Naive B cell (primary cell): Measurements from ENCODE around the gene ABCG1. TPM values are rescaled to one million over a fixed set of nuclear protein-coding genes. Genes with fewer than 3 reads are reported as not detected.
A peak's percentile ranks its signal among the peaks of the same experiment; 100 is the strongest.

ENCODE experiments used
- ATAC-seq, 2 donors: fragments of 150-1000 bp; cut with Tn5 transposase; 2 replicates each; pipeline ENCODE4 v1.10.0; 2021; ENCODE audit warnings: low read depth in 2 of 2, mild to moderate bottlenecking in 2 of 2, moderate library complexity in 2 of 2
- DNase-seq: peaks from one replicate; pipeline ENCODE4 v3.0.0; 2022
- H3K27ac Mint-ChIP-seq, 6 donors: one replicate each; pipeline ENCODE4 v1.8.0; 2020 to 2022; ENCODE audit warnings: mild to moderate bottlenecking in 6 of 6, mixed read lengths in 6 of 6, moderate library complexity in 5 of 6, inconsistent platforms in 2 of 6
- H3K27me3 Mint-ChIP-seq, 3 donors: one replicate each; pipeline ENCODE4 v1.8.0; 2021 to 2022; ENCODE audit warnings: mixed read lengths in 3 of 3, mild to moderate bottlenecking in 1 of 3
- H3K36me3 Mint-ChIP-seq, 2 donors: one replicate each; pipeline ENCODE4 v1.8.0; 2020 to 2022; ENCODE audit warnings: mixed read lengths in 2 of 2, inconsistent platforms in 1 of 2, mild to moderate bottlenecking in 1 of 2
- H3K4me1 Mint-ChIP-seq, 3 donors: one replicate each; pipeline ENCODE4 v1.8.0; 2020 to 2022; ENCODE audit warnings: mixed read lengths in 3 of 3, inconsistent platforms in 1 of 3, mild to moderate bottlenecking in 1 of 3, moderate library complexity in 1 of 3
- H3K4me3 Mint-ChIP-seq, 8 donors: one replicate each; pipeline ENCODE4 v1.8.0; 2020 to 2022; ENCODE audit warnings: mild to moderate bottlenecking in 8 of 8, mixed read lengths in 8 of 8, moderate library complexity in 8 of 8, inconsistent platforms in 2 of 8
- H3K9me3 Mint-ChIP-seq, 7 donors: one replicate each; pipeline ENCODE4 v1.8.0; 2020 to 2022; ENCODE audit warnings: mixed read lengths in 7 of 7, mild to moderate bottlenecking in 5 of 7, inconsistent platforms in 2 of 7, moderate library complexity in 1 of 7
- polyA plus RNA-seq, 6 donors: library from polyadenylated mRNA; unstranded; fragments of 300-500 nt; fragmentation: Illumina TruSeq; gene quantifications; one replicate each; pipeline ENCODE4 v1.2.3, GENCODE V29; 2021; ENCODE audit warnings: low read depth in 6 of 6

The ABCG1 gene
- polyA plus RNA-seq, 6 donors from 2014 or later: 20.7 to 34.3 (median 25.1) TPM

DNA sequence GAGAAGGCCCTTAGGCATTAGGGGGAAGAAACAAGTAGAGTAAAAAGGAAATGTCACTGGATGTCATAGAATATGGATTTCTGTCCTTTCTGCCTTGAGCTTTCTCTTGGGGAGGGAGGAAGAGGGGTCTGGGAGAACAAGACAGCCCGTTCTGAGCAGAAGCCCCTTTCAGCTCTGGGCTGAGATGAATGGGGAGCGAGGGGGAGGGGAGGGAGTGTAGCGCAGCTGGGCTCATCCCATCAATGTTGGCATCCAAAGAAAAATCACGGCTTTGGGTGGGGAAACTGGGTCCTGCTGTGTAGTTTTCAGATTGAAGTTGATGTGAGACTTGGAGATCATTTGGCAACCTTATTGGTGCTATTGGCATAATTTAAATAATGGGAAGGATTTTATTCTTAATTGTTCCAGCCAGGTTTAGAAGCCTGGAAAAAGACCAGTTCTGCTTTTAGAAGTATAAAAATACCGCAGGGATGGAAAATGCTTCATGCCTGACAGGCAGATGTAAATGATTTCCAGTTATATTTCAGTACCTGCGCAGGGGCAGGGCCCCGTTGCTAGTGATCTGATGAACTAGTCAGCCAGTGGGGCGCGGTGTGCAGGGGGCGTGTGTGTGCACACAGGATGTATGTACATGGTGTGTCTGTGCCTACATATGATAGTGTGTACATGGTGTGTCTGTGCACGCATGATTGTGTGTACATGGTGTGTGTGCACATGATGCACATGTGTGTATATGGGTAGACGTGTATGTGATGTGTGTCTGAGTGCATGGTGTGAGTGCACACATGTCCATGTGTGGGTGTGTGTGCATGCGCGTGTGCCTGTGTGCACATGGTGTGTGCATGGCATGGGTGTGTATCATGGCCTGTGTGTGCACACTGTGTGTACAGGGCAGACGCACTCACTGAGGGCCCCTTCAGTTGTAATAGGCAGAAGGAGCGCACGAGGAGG is 36.0 kb downstream of the ABCG1 start:
- Mint-ChIP-seq H3K36me3 (no peaks in the 10 kb centered on the region), H3K9me3 (no peaks in the 10 kb centered on the region), H3K4me1 (peaks cover 45 to 73% (median 71%) of the 10 kb centered on the region in 3 donors), H3K27me3 (no peaks in the 10 kb centered on the region), H3K4me3 (peak overlapping the region; percentile 17 to 80 (median 40)), H3K27ac (peak overlapping the region in 4 of 6 donors; percentile 18 to 39 (median 26))
- ATAC-seq (peak; percentile 42 to 46), DNase-seq (no peak)

DNA sequence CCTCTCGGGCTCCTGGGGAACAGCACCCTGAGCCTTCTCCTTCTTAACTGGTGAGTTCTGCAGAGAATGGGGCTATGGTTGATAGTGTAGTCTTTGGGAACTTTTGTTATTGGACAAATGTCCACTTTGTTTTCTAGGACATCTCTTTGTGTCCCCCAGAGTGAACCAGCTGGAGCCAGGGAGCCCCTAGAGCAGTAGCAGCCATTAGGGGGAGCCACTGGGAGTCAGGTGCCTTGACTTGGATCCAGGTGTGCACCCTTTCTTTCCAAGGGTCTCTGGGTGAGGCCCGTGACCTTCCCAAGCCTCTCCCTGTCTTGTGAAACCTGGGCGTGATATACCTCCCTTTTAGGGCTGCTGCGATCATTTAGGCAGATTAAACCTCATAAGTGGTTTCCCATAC is 36.9 kb downstream of the ABCG1 start:
- no peak for ATAC-seq
- Mint-ChIP-seq H3K27ac (peak overlapping the region in 1 of 6 donors; percentile 18), H3K36me3 (no peaks in the 10 kb centered on the region), H3K4me1 (peaks cover 42 to 67% (median 62%) of the 10 kb centered on the region in 3 donors), H3K9me3 (no peaks in the 10 kb centered on the region), H3K4me3 (peak overlapping the region in 2 of 8 donors; percentile 55 to 80), H3K27me3 (no peaks in the 10 kb centered on the region)
- no peak for DNase-seq

DNA sequence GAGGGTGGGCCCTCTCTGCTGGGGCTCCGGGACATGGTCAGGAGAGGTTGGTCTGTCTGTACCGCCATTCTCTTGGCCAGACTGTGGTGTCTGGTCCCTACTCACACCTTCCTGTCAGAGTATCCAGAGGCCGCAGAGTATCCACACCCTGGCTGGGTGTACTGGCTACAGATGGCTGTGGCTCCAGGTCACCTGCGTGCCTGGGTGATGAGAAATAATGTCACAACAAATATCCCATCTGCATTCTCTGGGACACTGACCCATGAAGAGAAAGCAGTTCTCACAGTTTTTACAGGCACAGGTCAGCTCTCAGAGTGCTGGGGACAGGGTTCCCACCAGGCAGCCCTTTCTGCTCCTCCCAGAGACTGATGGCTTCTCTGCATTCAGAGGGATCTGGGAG is 37.4 kb downstream of the ABCG1 start:
- peaks cover 37 to 62% (median 59%) of the 10 kb centered on the region in 3 donors for H3K4me1 Mint-ChIP-seq
- no peak overlapping the region for H3K4me3 Mint-ChIP-seq
- no peaks in the 10 kb centered on the region for H3K36me3 Mint-ChIP-seq
- DNase-seq: no peak
- no peaks in the 10 kb centered on the region for H3K9me3 Mint-ChIP-seq
- no peaks in the 10 kb centered on the region for H3K27me3 Mint-ChIP-seq
- no peak for ATAC-seq
- H3K27ac Mint-ChIP-seq: no peak overlapping the region

DNA sequence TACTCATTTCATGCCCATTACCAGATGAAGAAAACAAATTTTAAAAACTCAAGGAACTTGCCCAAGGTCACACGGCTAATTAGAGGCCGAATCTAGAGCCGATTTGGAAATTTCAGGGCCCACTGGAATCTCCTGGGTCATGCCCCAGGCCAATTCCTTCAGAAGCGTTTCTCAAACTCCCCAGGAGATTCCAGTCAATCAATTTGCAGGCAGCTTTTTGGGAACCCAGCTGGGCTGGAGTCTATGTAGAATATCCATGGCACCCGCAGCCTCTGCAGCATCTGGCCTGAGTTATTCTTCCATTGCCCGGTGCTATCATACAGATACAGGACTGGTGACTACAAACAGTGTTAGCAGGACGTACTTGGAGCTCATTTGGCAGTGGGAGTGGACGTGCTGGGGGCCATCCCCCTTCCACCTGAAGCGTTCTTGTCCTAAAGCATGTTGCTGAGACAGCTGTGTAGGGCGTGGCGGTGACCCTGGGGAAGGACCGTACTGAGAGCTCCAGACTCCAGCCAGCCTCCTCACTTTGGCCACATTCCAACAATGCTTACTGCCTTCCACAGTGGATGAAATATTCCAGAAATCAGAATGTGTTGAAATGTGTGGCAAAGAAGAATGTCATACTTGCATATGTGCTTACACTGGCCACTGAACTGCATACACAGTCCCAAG is 38.3 kb downstream of the ABCG1 start:
- peaks cover 35 to 62% (median 54%) of the 10 kb centered on the region in 3 donors for H3K4me1 Mint-ChIP-seq
- no peak overlapping the region for H3K4me3 Mint-ChIP-seq

DNA sequence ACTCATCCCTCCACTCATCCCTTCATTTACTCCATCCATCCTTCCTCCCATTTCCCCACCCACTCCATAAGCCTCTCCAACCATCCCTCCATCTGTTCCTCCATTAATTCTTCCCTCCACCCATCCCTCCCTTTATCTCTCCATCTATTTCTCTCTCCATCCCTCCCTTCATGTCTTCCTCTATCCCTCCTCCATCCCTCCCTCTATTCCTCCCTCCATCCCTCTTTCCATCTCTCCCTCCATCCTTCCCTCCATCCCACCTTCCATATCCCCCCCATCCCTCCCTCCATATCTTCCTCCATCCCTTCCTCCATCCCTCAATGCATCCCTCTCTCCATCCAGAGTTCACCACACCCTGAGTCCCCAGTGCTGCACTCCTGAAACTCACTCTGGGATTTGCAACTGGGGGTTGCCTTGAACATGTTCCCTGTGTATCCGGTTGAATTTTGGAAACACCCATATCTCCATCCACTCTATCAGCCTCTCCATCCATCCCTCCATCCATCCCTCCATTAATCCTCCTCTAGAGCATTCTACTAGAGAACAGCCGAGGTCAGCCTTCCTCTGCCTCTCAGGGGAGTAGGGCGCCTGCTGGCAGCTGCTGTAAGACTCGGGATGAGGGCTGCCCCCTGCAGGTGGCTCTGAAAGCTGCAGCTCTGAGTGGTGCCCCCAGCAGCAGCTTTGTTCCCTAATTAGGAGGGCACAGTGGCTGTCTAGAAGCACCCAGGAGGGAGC is 39.4 kb downstream of the ABCG1 start:
- Mint-ChIP-seq H3K4me1 (peaks cover 30 to 54% (median 48%) of the 10 kb centered on the region in 3 donors), H3K36me3 (no peaks in the 10 kb centered on the region), H3K4me3 (peak overlapping the region in 1 of 8 donors; percentile 46), H3K27me3 (no peaks in the 10 kb centered on the region), H3K9me3 (no peaks in the 10 kb centered on the region), H3K27ac (peak overlapping the region in 4 of 6 donors; percentile 87 to 94 (median 88))
- peak; percentile 77 for DNase-seq
- peak; percentile 80 to 89 for ATAC-seq

More for the DNA sequence above, 38.3 kb downstream of the ABCG1 start:
- no peak for ATAC-seq
- peak overlapping the region in 4 of 6 donors; percentile 24 to 88 (median 46) for H3K27ac Mint-ChIP-seq
- H3K9me3 Mint-ChIP-seq: no peaks in the 10 kb centered on the region
- no peaks in the 10 kb centered on the region for H3K36me3 Mint-ChIP-seq
- H3K27me3 Mint-ChIP-seq: no peaks in the 10 kb centered on the region
- DNase-seq: no peak

DNA sequence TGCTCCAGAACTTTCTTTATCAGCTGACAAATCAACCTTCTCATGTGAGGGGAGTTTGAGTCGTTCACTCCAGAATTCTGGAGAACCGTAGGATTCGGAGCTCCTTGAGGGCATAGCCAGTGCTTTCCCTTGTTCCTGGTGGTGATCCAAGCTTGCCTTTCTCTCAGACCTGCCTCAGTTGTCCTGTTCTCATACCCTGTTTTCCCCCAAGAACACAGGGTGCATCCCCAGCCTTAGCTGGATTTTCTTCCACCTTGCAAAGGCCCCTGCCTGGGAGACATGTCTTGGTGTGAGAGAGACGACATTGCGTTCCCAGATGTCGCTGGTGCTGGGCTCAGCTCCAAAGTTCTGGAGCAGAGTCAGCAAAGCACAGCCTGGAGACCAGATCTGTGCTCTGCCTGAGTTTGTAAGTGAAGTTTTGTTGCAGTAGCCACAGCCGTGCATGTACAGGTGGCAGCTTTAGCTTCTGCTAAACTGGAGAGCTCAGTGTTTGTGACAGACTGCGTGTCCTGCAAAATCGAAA is 40.0 kb downstream of the ABCG1 start:
- ATAC-seq: no peak
- peaks cover 0 to under 1% (median 0%) of the 10 kb centered on the region in 3 donors for H3K27me3 Mint-ChIP-seq
- H3K27ac Mint-ChIP-seq: peak overlapping the region in 2 of 6 donors; percentile 87 to 89
- peak overlapping the region in 2 of 8 donors; percentile 42 to 57 for H3K4me3 Mint-ChIP-seq
- no peaks in the 10 kb centered on the region for H3K9me3 Mint-ChIP-seq
- peaks cover 0 to 4% of the 10 kb centered on the region in 2 donors for H3K36me3 Mint-ChIP-seq
- DNase-seq: no peak
- H3K4me1 Mint-ChIP-seq: peaks cover 27 to 47% (median 45%) of the 10 kb centered on the region in 3 donors

DNA sequence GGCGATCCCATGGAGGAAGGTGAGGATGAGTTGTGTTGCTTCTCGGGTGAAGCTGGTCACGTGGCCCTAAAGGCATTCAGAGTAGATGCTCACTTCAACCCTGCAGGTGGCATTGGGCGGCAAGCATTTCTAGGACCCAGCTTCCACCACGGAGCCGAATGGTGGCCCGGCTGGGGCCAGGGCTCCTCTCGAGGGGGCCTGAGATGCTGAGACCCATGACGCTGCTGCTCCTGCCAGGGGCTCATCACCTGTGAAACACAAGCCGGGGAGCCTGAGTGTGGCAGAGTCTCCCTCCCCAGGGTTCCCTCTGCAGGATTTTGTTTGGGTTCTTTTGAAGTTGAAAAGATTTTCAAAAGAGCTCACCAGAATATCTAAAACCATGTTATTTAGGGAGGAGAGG is 41.2 kb downstream of the ABCG1 start:
- H3K36me3 Mint-ChIP-seq: peaks cover 7 to 16% of the 10 kb centered on the region in 2 donors
- ATAC-seq: no peak
- H3K27ac Mint-ChIP-seq: no peak overlapping the region

DNA sequence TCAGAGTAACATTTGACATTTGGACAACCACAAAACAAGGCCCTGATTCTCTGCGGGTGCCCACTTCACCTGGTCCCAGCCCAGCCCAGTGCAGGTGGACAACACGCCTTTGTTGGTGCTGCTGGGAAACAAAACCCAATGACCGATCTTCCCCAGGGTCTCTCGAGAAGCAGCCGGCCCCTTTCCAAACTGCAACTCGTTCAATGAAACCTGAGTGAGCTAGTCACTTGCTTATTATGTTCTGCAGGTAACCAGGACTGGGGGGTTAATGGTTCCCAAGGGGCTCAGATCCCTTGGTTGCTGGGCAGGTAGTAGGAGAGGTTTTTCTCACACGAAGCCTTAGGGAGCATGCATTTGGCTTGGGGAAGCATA is 42.9 kb downstream of the ABCG1 start:
- H3K36me3 Mint-ChIP-seq: peaks cover 13 to 20% of the 10 kb centered on the region in 2 donors
- no peak overlapping the region for H3K27ac Mint-ChIP-seq
- ATAC-seq (no peak), DNase-seq (no peak)
- peaks cover 0 to 8% (median 3%) of the 10 kb centered on the region in 3 donors for H3K27me3 Mint-ChIP-seq
- peaks cover 0 to 1% (median 0%) of the 10 kb centered on the region in 7 donors for H3K9me3 Mint-ChIP-seq
- no peak overlapping the region for H3K4me3 Mint-ChIP-seq
- H3K4me1 Mint-ChIP-seq: peaks cover 18 to 40% (median 32%) of the 10 kb centered on the region in 3 donors

More for the DNA sequence above, 41.2 kb downstream of the ABCG1 start:
- Mint-ChIP-seq H3K4me1 (peaks cover 22 to 43% (median 36%) of the 10 kb centered on the region in 3 donors), H3K27me3 (peaks cover 0 to 8% (median 3%) of the 10 kb centered on the region in 3 donors), H3K9me3 (peaks cover 0 to 1% (median 0%) of the 10 kb centered on the region in 7 donors), H3K4me3 (no peak overlapping the region)
- no peak for DNase-seq

DNA sequence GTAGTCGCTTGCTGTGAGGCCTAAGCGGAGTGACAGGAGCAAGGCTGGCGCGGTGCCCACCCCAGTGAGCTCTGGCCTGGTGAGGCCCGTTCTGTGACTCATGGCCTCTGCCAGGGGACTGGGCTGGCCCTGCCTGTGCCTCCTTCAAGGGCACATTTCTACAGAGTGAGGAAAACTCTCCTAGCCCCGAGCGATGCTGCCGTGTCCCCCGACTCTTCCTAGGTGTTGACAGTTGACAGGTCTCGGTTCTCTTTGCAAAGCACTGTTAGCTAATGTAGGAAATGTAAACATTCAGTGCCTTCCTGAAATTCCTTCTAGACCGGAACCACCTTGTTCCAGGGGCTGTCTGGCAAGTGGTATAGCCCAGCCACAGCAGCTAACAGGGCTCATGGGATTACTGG is 43.9 kb downstream of the ABCG1 start:
- Mint-ChIP-seq H3K27me3 (peaks cover 0 to 8% (median 3%) of the 10 kb centered on the region in 3 donors), H3K27ac (no peak overlapping the region)
- ATAC-seq: no peak

DNA sequence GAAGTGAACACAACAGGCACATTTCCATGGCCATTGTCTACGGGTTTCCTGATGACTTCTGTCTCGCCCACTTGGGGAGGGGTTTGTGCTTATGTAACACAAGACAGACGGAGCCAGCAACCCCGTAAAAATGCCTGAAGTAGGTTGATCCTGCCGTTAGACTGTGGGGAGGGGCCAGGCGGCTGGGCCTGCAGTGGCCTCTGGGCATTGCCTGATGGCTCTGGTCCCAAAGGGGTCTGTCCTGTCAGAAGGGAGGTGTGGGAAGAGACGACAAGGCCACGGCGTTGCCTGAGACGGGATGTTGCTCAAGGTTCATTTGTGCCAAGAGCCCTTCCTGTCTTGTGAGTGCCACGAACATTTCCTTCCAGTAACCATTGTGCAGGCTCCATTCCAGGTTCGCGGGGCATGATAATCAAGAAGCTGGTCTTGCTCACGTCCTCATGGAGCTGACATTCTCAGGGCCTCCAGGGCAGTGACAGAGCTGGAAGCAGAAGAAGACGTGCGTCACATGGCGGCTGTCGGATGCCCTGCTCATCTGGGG is 44.7 kb downstream of the ABCG1 start:
- DNase-seq: no peak

More for the DNA sequence above, 43.9 kb downstream of the ABCG1 start:
- no peak overlapping the region for H3K4me3 Mint-ChIP-seq
- peaks cover 13 to 20% of the 10 kb centered on the region in 2 donors for H3K36me3 Mint-ChIP-seq
- H3K9me3 Mint-ChIP-seq: peaks cover 0 to 1% (median 0%) of the 10 kb centered on the region in 7 donors
- DNase-seq: no peak
- peaks cover 28 to 44% (median 38%) of the 10 kb centered on the region in 3 donors for H3K4me1 Mint-ChIP-seq

DNA sequence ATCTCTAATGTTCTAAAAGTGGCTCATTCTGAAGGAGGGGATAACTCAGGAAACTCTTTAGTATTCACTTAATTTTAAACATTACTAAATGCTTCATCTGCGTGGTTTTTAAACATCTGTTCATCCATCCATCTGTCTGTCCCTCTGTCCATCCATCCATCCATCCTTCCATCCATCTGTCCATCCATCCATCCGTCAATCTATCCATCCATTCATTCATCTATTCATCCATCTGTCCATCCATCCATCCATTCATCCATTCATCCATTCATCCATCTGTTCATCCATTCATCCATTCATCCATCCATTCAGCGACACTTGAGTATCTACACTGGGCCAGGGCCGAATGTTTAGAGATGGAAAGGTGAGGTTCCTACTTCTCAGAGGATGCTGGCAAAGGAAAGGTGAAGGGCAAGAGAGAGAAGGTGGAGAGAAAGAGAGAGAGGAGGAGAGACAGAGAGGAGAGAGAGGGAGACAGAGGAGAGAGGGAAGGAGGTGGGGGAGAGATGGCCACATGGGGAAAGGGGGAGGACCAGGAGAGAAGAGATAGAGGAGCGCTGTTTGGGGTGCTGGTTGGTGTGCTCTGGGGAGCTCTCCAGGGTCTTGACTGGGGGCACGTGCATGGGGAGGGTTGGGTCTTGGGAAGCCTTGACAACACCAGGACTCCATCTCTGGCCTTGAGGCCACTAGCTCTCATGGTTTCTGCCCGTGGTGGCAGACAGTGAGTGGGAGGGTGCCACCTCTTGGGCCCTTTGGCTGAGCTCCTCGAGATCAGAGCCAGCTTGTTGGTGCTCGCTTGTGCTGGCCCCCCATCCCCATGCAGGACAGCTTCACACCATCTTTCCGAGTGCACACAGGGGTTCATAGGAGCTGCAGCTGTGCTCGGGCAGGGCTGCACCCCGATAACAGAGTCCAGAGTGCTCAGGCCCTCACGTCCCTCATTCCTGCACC is 45.6 kb downstream of the ABCG1 start:
- peaks cover 13 to 20% of the 10 kb centered on the region in 2 donors for H3K36me3 Mint-ChIP-seq
- DNase-seq: no peak
- H3K27ac Mint-ChIP-seq: peak overlapping the region in 3 of 6 donors; percentile 36 to 61 (median 40)
- H3K4me1 Mint-ChIP-seq: peaks cover 37 to 50% (median 41%) of the 10 kb centered on the region in 3 donors
- peak overlapping the region in 1 of 8 donors; percentile 50 for H3K4me3 Mint-ChIP-seq
- H3K9me3 Mint-ChIP-seq: peaks cover 0 to 1% (median 0%) of the 10 kb centered on the region in 7 donors
- ATAC-seq: no peak
- peaks cover 0 to 8% (median 3%) of the 10 kb centered on the region in 3 donors for H3K27me3 Mint-ChIP-seq

More for the DNA sequence above, 44.7 kb downstream of the ABCG1 start:
- peaks cover 29 to 43% (median 38%) of the 10 kb centered on the region in 3 donors for H3K4me1 Mint-ChIP-seq
- peak overlapping the region in 1 of 6 donors; percentile 40 for H3K27ac Mint-ChIP-seq
- H3K4me3 Mint-ChIP-seq: peak overlapping the region in 1 of 8 donors; percentile 57
- ATAC-seq: no peak
- peaks cover 0 to 8% (median 3%) of the 10 kb centered on the region in 3 donors for H3K27me3 Mint-ChIP-seq
- H3K36me3 Mint-ChIP-seq: peaks cover 13 to 20% of the 10 kb centered on the region in 2 donors
- peaks cover 0 to 1% (median 0%) of the 10 kb centered on the region in 7 donors for H3K9me3 Mint-ChIP-seq
